Measurements from ENCODE around the gene KIAA1958.

GRCh38 chr9:112604790-112605189 lies 118.2 kb downstream of the KIAA1958 start:
- TF ChIP-seq CTCF (IDR thresholded peaks at IDR 0.05; ENCODE audit: insufficient read depth, low read length) = no peak
- TF ChIP-seq POLR2AphosphoS5 (IDR thresholded peaks at IDR 0.05; ENCODE audit: low read depth) = no peak
- no peak for TF ChIP-seq SPI1 (IDR thresholded peaks at IDR 0.05; ENCODE audit: borderline replicate concordance, low read depth)

Data from HL-60 (cell line).